ENCODE data around the gene RAB8A. TPM values are rescaled to one million over a fixed set of nuclear protein-coding genes. Genes with fewer than 3 reads are reported as not detected.
A peak's percentile ranks its signal among the peaks of the same experiment; 100 is the strongest.

Gene RAB8A
- 43.3 and 52.9 TPM in 2 replicates for total RNA-seq

GRCh38 chr19:16111160-16111908, at the start of gene RAB8A:
RAB8A (plus strand) TSS chr19:16111889; CDS start chr19:16111902, 13 bp downstream.
- H3K27me3 ChIP-seq (ENCODE audit: control insufficient read depth, insufficient read depth, low read length): no peaks in the 10 kb centered on the region
- no peaks in the 10 kb centered on the region for H3K36me3 ChIP-seq (ENCODE audit: control insufficient read depth, insufficient read depth, low read length)
- peak within 1 kb of the TSS; percentile 83 for H3K4me3 ChIP-seq (ENCODE audit: low read depth, low read length)
- peak; percentile 79 for TF ChIP-seq CTCF (IDR thresholded peaks at IDR 0.05; ENCODE audit: insufficient read depth, low read length, poor library complexity, severe bottlenecking)
- peak; percentile 93 for DNase-seq (ENCODE audit: low read depth)

GRCh38 chr19:16061943-16062342, 49.7 kb upstream of the RAB8A start:
- DNase-seq (ENCODE audit: low read depth): no peak
- Histone ChIP-seq H3K27me3 (ENCODE audit: control insufficient read depth, insufficient read depth, low read length) (no peaks in the 10 kb centered on the region), H3K36me3 (ENCODE audit: control insufficient read depth, insufficient read depth, low read length) (no peaks in the 10 kb centered on the region), H3K4me3 (ENCODE audit: low read depth, low read length) (no peak overlapping the region)
- TF ChIP-seq CTCF (IDR thresholded peaks at IDR 0.05; ENCODE audit: insufficient read depth, low read length, poor library complexity, severe bottlenecking): no peak

GRCh38 chr19:16062789-16063188, 48.9 kb upstream of the RAB8A start:
- Histone ChIP-seq H3K27me3 (ENCODE audit: control insufficient read depth, insufficient read depth, low read length) (no peaks in the 10 kb centered on the region), H3K36me3 (ENCODE audit: control insufficient read depth, insufficient read depth, low read length) (no peaks in the 10 kb centered on the region), H3K4me3 (ENCODE audit: low read depth, low read length) (no peak overlapping the region)
- peak; percentile 95 for TF ChIP-seq CTCF (IDR thresholded peaks at IDR 0.05; ENCODE audit: insufficient read depth, low read length, poor library complexity, severe bottlenecking)
- no peak for DNase-seq (ENCODE audit: low read depth)

GRCh38 chr19:16064209-16064889, 47.3 kb upstream of the RAB8A start:
- no peaks in the 10 kb centered on the region for H3K27me3 ChIP-seq (ENCODE audit: control insufficient read depth, insufficient read depth, low read length)
- H3K36me3 ChIP-seq (ENCODE audit: control insufficient read depth, insufficient read depth, low read length): no peaks in the 10 kb centered on the region
- no peak for DNase-seq (ENCODE audit: low read depth)
- no peak for TF ChIP-seq CTCF (IDR thresholded peaks at IDR 0.05; ENCODE audit: insufficient read depth, low read length, poor library complexity, severe bottlenecking)
- no peak overlapping the region for H3K4me3 ChIP-seq (ENCODE audit: low read depth, low read length)

GRCh38 chr19:16066611-16067104, 45.0 kb upstream of the RAB8A start:
- Histone ChIP-seq H3K4me3 (ENCODE audit: low read depth, low read length) (no peak overlapping the region), H3K27me3 (ENCODE audit: control insufficient read depth, insufficient read depth, low read length) (no peaks in the 10 kb centered on the region), H3K36me3 (ENCODE audit: control insufficient read depth, insufficient read depth, low read length) (no peaks in the 10 kb centered on the region)
- peak; percentile 12 for TF ChIP-seq CTCF (IDR thresholded peaks at IDR 0.05; ENCODE audit: insufficient read depth, low read length, poor library complexity, severe bottlenecking)
- DNase-seq (ENCODE audit: low read depth): no peak

All from kidney epithelial cell (primary cell).